Activated naive CD4-positive, alpha-beta T cell (primary cell): ENCODE data around the gene GDPD5.

Source experiments
- DNase-seq, 4 experiments: peaks; one replicate each; lab custom pipeline; 2025; lab: John Stamatoyannopoulos, UW

GDPD5 gene

GRCh38 chr11:75449271-75449670 is 76.5 kb downstream of the GDPD5 start:
- DNase-seq = no peak

GRCh38 chr11:75447415-75447814 is 78.3 kb downstream of the GDPD5 start:
- DNase-seq = no peak

- peak; percentile 52 to 72 (median 56) for DNase-seq
These were observed 80.3 kb downstream of the GDPD5 start for GRCh38 chr11:75445315-75445953.

- no peak for DNase-seq
These were observed 82.7 kb downstream of the GDPD5 start for GRCh38 chr11:75443043-75443442.

GRCh38 chr11:75442161-75442885 is 83.4 kb downstream of the GDPD5 start:
- DNase-seq = no peak

- no peak for DNase-seq
These were observed 84.0 kb downstream of the GDPD5 start for GRCh38 chr11:75441804-75442132.

GRCh38 chr11:75440960-75441803 is 84.6 kb downstream of the GDPD5 start:
- no peak for DNase-seq

- no peak for DNase-seq
These were observed 86.1 kb downstream of the GDPD5 start for GRCh38 chr11:75439495-75440120.

- DNase-seq = no peak
These were observed 86.7 kb downstream of the GDPD5 start for GRCh38 chr11:75439026-75439425.

- no peak for DNase-seq
These were observed 87.6 kb downstream of the GDPD5 start for GRCh38 chr11:75437966-75438659.

GRCh38 chr11:75436806-75437205 is 88.9 kb downstream of the GDPD5 start:
- DNase-seq = no peak

- DNase-seq = no peak
These were observed 90.2 kb downstream of the GDPD5 start for GRCh38 chr11:75435571-75435925.

GRCh38 chr11:75434886-75435570 is 90.7 kb downstream of the GDPD5 start:
- DNase-seq = no peak

GRCh38 chr11:75434051-75434450 is 91.7 kb downstream of the GDPD5 start:
- DNase-seq = no peak

- DNase-seq = no peak
These were observed 92.3 kb downstream of the GDPD5 start for GRCh38 chr11:75433443-75433842.

- no peak for DNase-seq
These were observed 92.8 kb downstream of the GDPD5 start, which contains the start of gene KLHL35 for GRCh38 chr11:75432911-75433321. TSS of gene KLHL35 (minus strand) at chr11:75433203. CDS start at chr11:75430629, 2,574 bp downstream.

GRCh38 chr11:75431533-75432525 is 93.9 kb downstream of the GDPD5 start:
- no peak for DNase-seq

GRCh38 chr11:75430714-75431532 is 94.8 kb downstream of the GDPD5 start:
- no peak for DNase-seq
